Endothelial cell of umbilical vein (primary cell): Measurements from ENCODE around the gene ELL2. TPM values are rescaled to one million over a fixed set of nuclear protein-coding genes. Genes with fewer than 3 reads are reported as not detected.

Experiments used
- BruUV-seq: library from RNA; stranded (reverse); fragments of 400-500 nt; replicated peaks from 2 replicates; lab custom pipeline; 2021; lab: Mats Ljungman, UMichigan
- CTCF ChIA-PET: fragments of 300-600, 350-600 bp; sonication (Branson Sonifier 250); formaldehyde crosslinking; loops from one replicate; lab custom pipeline; 2021; ENCODE audit warnings: antibody characterized with exemption, inconsistent platforms; lab: Charles Lee
- POLR2A ChIA-PET: fragments of 300-600, 350-600 bp; sonication (Branson Sonifier 250); formaldehyde crosslinking; loops from one replicate; lab custom pipeline; 2021; ENCODE audit warnings: antibody characterized with exemption, inconsistent platforms; lab: Charles Lee
- DNase-seq: peaks from one replicate; pipeline ENCODE4 v3.0.0-alpha.2; 2011; ENCODE audit warnings: low read depth, low spot score
- FAIRE-seq: peaks from 2 replicates; lab custom pipeline; 2011; peaks lifted over from hg19 to GRCh38; lab: Jason Lieb, UNC
- H2AFZ ChIP-seq: 2 replicates; pipeline ENCODE4 v1.6.0; 2012; ENCODE audit warnings: low read depth, low read length, control low read depth, inconsistent platforms
- H3K27ac ChIP-seq: 2 replicates; pipeline ENCODE4 v1.5.1; 2011; ENCODE audit warnings: low read depth, mild to moderate bottlenecking, control low read depth, low read length, moderate library complexity; ENCODE audit not compliant: insufficient read depth
- H3K27me3 ChIP-seq, 2 experiments: 2 replicates each; pipeline versions ENCODE4 v1.6.0 to v1.6.1; 2011; ENCODE audit warnings: low read length in 2 of 2, mixed read lengths in 1 of 2; ENCODE audit not compliant: control insufficient read depth in 2 of 2, insufficient read depth in 2 of 2
- H3K36me3 ChIP-seq, 2 experiments: 2 replicates in 1 of 2; 3 replicates in 1 of 2; pipeline ENCODE4 v1.5.1; 2011; ENCODE audit warnings: low read length in 2 of 2, mild to moderate bottlenecking in 1 of 2, moderate library complexity in 1 of 2; ENCODE audit not compliant: control insufficient read depth in 2 of 2, insufficient read depth in 2 of 2; ENCODE audit errors: extremely low read depth in 1 of 2
- H3K4me1 ChIP-seq: 3 replicates; pipeline ENCODE4 v1.5.1; 2011; ENCODE audit warnings: mild to moderate bottlenecking, low read length; ENCODE audit not compliant: control insufficient read depth, insufficient read depth; ENCODE audit errors: extremely low read depth
- H3K4me2 ChIP-seq: 2 replicates; pipeline ENCODE4 v1.6.1; 2011; ENCODE audit warnings: low read length, control low read depth, mixed read lengths; ENCODE audit not compliant: insufficient read depth
- H3K4me3 ChIP-seq, 3 experiments: fragments of 200-600 bp in 1 of 3; sonication (generic), shearing (Covaris generic) in 1 of 3; replicated peaks in 1 of 3; 2 replicates each; pipeline ENCODE4 v1.5.1; 2011 to 2016; ENCODE audit warnings: control low read depth in 3 of 3, low read length in 3 of 3, mild to moderate bottlenecking in 2 of 3, inconsistent platforms in 1 of 3, low read depth in 1 of 3, moderate library complexity in 1 of 3; ENCODE audit not compliant: insufficient read depth in 1 of 3
- H3K79me2 ChIP-seq: 2 replicates; pipeline ENCODE4 v1.6.0; 2012; ENCODE audit warnings: low read length, inconsistent platforms; ENCODE audit not compliant: control insufficient read depth, insufficient read depth
- H3K9ac ChIP-seq: replicated peaks from 2 replicates; pipeline ENCODE3; 2011; ENCODE audit warnings: low read length, control low read depth; ENCODE audit not compliant: insufficient read depth; ENCODE audit errors: extremely low read depth
- H3K9me1 ChIP-seq: replicated peaks from 3 replicates; pipeline ENCODE4 v1.6.0; 2011; ENCODE audit warnings: mild to moderate bottlenecking, low read length; ENCODE audit not compliant: control insufficient read depth, insufficient read depth; ENCODE audit errors: extremely low read depth
- H3K9me3 ChIP-seq: replicated peaks from 2 replicates; pipeline ENCODE4 v1.5.1; 2012; ENCODE audit warnings: low read length, inconsistent platforms; ENCODE audit not compliant: control insufficient read depth, insufficient read depth
- H4K20me1 ChIP-seq: replicated peaks from 2 replicates; pipeline ENCODE3; 2011; ENCODE audit warnings: mild to moderate bottlenecking, low read length; ENCODE audit not compliant: control insufficient read depth, insufficient read depth; ENCODE audit errors: extremely low read depth
- EZH2 ChIP-seq: IDR thresholded peaks from 2 replicates; pipeline ENCODE4 v1.6.1; 2012; ENCODE audit warnings: borderline replicate concordance, low read depth, mild to moderate bottlenecking, moderate library complexity, low read length, inconsistent platforms; ENCODE audit not compliant: severe bottlenecking
- FOS ChIP-seq: IDR thresholded peaks from 2 replicates; pipeline ENCODE4 v1.6.1; 2011; ENCODE audit warnings: mild to moderate bottlenecking, low read length, moderate library complexity, borderline replicate concordance; ENCODE audit not compliant: insufficient read depth
- GATA2 ChIP-seq: IDR thresholded peaks from 2 replicates; pipeline ENCODE4 v1.7.0; 2011; ENCODE audit warnings: low read depth, mild to moderate bottlenecking, moderate library complexity, mixed read lengths, low read length; ENCODE audit not compliant: insufficient read length, insufficient read depth
- JUN ChIP-seq: IDR thresholded peaks from 2 replicates; pipeline ENCODE4 v1.6.1; 2011; ENCODE audit warnings: borderline replicate concordance, low read depth; ENCODE audit not compliant: insufficient read length, insufficient read depth
- MYC ChIP-seq: IDR thresholded peaks from one replicate; pipeline ENCODE4 v1.6.1; 2011; ENCODE audit warnings: mild to moderate bottlenecking, low read depth, low read length
- POLR2A ChIP-seq: IDR thresholded peaks from 2 replicates; pipeline ENCODE4 v1.6.1; 2012; ENCODE audit warnings: low read depth, mild to moderate bottlenecking, control low read depth, low read length
- POLR2AphosphoS5 ChIP-seq: IDR thresholded peaks from 2 replicates; pipeline ENCODE4 v1.6.1; 2012; ENCODE audit warnings: low read depth, mild to moderate bottlenecking, control low read depth, low read length, moderate library complexity; ENCODE audit not compliant: insufficient read depth
- dilution Hi-C: fragments of 300-500 bp; cut with MboI; formaldehyde crosslinking; loops from one replicate; pipeline ENCODE4 v1.15.0; 2019; ENCODE audit warnings: low sequenced_read_pairs; ENCODE audit not compliant: extremely low pct_ligation_motif_present
- intact Hi-C: fragments of 100-400 bp; cut with micrococcal nuclease; formaldehyde crosslinking; loops from one replicate; pipeline ENCODE4 v1.10.0; 2022
- polyA plus RNA-seq, 4 experiments: library from polyadenylated mRNA; depleted of rRNA in 3 of 4; stranded (reverse) in 3 of 4; unstranded in 1 of 4; fragments of >200 nt; gene quantifications; 2 replicates each; pipeline versions ENCODE4 v1.2.1 to v1.2.3, GENCODE V29; 2011 to 2012; ENCODE audit warnings: missing spikeins in 1 of 4
- total RNA-seq: library from RNA; stranded (reverse); gene quantifications from 2 replicates; pipeline ENCODE4 v1.2.3, GENCODE V29; 2021
- TF ChIP-seq, protein P1 (sequence below): IDR thresholded peaks from 2 replicates; pipeline ENCODE4 v1.6.1; 2011; ENCODE audit not compliant: insufficient read depth, insufficient read length
- TF ChIP-seq, protein P2 (sequence below), 2 donors: IDR thresholded peaks; 1 replicate in 1 of 2; 2 replicates in 1 of 2; pipeline ENCODE4 v1.5.1; 2011; ENCODE audit warnings: low read length in 2 of 2, mild to moderate bottlenecking in 2 of 2, moderate library complexity in 2 of 2, control low read depth in 1 of 2, inconsistent platforms in 1 of 2, low read depth in 1 of 2; ENCODE audit not compliant: insufficient read depth in 1 of 2; ENCODE audit errors: extremely low read depth in 1 of 2

The ELL2 gene
- total and polyA plus RNA-seq, 2 donors (not counting 3 experiments of a cell fraction or from before 2014, with no cell fraction given) = 6.8 to 26.0 TPM

DNA sequence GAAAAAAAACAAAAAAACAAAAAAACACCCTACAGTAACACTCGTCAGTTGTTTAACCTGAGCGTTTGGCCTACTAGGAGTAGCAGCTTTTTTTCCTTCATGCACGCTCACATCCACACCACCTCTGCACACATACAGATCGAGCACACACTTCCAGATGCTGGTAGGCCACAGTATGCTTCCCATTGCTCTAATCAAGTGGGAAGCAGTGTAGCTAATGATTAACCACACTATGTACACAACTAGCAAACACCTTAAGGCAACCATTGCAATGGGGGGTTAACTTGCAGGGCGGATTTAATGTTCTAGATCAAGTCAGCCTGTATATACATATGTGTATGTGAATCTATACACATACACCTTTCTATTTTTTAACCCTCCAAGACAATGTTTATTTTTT lies 73.7 kb downstream of the ELL2 start:
- no peak overlapping the region for H3K4me2 ChIP-seq
- ChIA-PET CTCF (interaction anchor here (0.6 kb wide), 1 partner anchor 513 kb away, joined by 3 read pairs; no protein-coding TSS in a partner anchor), POLR2A (no interaction called here)
- DNase-seq (no peak), FAIRE-seq (no peak)
- no peak overlapping the region for H3K4me3 ChIP-seq
- H2AFZ ChIP-seq = no peak overlapping the region
- H3K4me1 ChIP-seq = no peaks in the 10 kb centered on the region
- H3K27me3 ChIP-seq = no peaks in the 10 kb centered on the region
- H3K36me3 ChIP-seq = peaks cover 4 to 6% of the 10 kb centered on the region in 2 experiments
- dilution Hi-C loops (no loop called here), intact Hi-C loops (no loop called here)
- no TSS peak for BruUV-seq
- H3K9me1 ChIP-seq = no peaks in the 10 kb centered on the region
- TF ChIP-seq GATA2 = no peak
- TF ChIP-seq, protein P1, sequence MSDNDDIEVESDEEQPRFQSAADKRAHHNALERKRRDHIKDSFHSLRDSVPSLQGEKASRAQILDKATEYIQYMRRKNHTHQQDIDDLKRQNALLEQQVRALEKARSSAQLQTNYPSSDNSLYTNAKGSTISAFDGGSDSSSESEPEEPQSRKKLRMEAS = no peak
- TF ChIP-seq MYC = no peak
- no peak for TF ChIP-seq FOS
- TF ChIP-seq JUN = no peak
- no peak for TF ChIP-seq POLR2AphosphoS5
- TF ChIP-seq, protein P2, sequence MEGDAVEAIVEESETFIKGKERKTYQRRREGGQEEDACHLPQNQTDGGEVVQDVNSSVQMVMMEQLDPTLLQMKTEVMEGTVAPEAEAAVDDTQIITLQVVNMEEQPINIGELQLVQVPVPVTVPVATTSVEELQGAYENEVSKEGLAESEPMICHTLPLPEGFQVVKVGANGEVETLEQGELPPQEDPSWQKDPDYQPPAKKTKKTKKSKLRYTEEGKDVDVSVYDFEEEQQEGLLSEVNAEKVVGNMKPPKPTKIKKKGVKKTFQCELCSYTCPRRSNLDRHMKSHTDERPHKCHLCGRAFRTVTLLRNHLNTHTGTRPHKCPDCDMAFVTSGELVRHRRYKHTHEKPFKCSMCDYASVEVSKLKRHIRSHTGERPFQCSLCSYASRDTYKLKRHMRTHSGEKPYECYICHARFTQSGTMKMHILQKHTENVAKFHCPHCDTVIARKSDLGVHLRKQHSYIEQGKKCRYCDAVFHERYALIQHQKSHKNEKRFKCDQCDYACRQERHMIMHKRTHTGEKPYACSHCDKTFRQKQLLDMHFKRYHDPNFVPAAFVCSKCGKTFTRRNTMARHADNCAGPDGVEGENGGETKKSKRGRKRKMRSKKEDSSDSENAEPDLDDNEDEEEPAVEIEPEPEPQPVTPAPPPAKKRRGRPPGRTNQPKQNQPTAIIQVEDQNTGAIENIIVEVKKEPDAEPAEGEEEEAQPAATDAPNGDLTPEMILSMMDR (IDR thresholded peaks at IDR 0.05; ENCODE audit: extremely low read depth in 1 of 2, insufficient read depth in 1 of 2, low read depth in 1 of 2, low read length in 2 of 2) = no peak
- TF ChIP-seq EZH2 = no peak
- no peak for TF ChIP-seq POLR2A
- no peaks in the 10 kb centered on the region for H3K9me3 ChIP-seq
- no peak overlapping the region for H3K9ac ChIP-seq
- H3K27ac ChIP-seq = no peak overlapping the region
- no peaks in the 10 kb centered on the region for H4K20me1 ChIP-seq
- no peaks in the 10 kb centered on the region for H3K79me2 ChIP-seq
